ENCODE measurements around the gene RUNX3.

DNA sequence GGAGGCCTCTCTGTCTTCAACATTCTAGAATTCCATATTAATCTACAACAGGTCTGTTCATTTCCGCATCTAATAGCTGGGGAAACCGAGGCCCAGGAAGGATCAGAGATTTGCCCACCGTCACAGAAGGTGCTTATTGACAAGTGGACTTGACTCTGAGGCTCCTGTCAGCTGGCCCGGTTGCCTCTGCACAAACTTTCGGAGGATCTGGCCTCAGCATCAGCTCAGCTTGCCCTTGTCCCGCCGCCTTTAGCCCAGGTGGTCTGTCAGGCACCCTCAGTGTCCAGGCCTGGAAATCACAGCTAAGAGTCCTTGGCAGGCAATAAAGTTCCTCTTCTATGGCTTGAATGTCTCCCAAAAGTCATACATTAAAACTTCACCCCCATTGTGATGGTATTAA, 8.2 kb upstream of the RUNX3 start:
- TF ChIP-seq JUN (IDR thresholded peaks at IDR 0.05; ENCODE audit: low read depth, low read length) (no peak), ATF2 (IDR thresholded peaks at IDR 0.05; ENCODE audit: low read length) (no peak)
- TF ChIP-seq, protein P1, sequence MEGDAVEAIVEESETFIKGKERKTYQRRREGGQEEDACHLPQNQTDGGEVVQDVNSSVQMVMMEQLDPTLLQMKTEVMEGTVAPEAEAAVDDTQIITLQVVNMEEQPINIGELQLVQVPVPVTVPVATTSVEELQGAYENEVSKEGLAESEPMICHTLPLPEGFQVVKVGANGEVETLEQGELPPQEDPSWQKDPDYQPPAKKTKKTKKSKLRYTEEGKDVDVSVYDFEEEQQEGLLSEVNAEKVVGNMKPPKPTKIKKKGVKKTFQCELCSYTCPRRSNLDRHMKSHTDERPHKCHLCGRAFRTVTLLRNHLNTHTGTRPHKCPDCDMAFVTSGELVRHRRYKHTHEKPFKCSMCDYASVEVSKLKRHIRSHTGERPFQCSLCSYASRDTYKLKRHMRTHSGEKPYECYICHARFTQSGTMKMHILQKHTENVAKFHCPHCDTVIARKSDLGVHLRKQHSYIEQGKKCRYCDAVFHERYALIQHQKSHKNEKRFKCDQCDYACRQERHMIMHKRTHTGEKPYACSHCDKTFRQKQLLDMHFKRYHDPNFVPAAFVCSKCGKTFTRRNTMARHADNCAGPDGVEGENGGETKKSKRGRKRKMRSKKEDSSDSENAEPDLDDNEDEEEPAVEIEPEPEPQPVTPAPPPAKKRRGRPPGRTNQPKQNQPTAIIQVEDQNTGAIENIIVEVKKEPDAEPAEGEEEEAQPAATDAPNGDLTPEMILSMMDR (IDR thresholded peaks at IDR 0.05; ENCODE audit: control extremely low read depth in 1 of 3, insufficient read depth in 1 of 3, low read depth in 1 of 3, low read length in 3 of 3): no peak

All from H1 (cell line).